Esophagus squamous epithelium (tissue), 5 donors: Measurements from ENCODE around the gene SDHB. TPM values are rescaled to one million over a fixed set of nuclear protein-coding genes. Genes with fewer than 3 reads are reported as not detected.

Source experiments
- DNase-seq: peaks from one replicate; lab custom pipeline; 2025; lab: John Stamatoyannopoulos, UW
- H3K27ac ChIP-seq, 4 donors: fragments of 200-600 bp; sonication (generic); one replicate each; pipeline ENCODE4 v1.5.1; 2016 to 2019; ENCODE audit warnings: mild to moderate bottlenecking in 1 of 4
- H3K27me3 ChIP-seq, 4 donors: fragments of 200-600 bp; sonication (generic); 1 replicate in 3 of 4; 2 replicates in 1 of 4; pipeline versions ENCODE4 v1.5.1 to v1.6.0; 2017 to 2021; ENCODE audit warnings: antibody characterized with exemption in 1 of 4
- H3K36me3 ChIP-seq, 3 donors: fragments of 200-600 bp; sonication (generic); one replicate each; pipeline ENCODE4 v1.5.1; 2016 to 2019
- H3K4me1 ChIP-seq, 3 donors: fragments of 200-600 bp; sonication (generic); one replicate each; pipeline ENCODE4 v1.5.1; 2017 to 2019
- H3K4me3 ChIP-seq, 4 donors: fragments of 200-600 bp; sonication (generic); 1 replicate in 3 of 4; 2 replicates in 1 of 4; pipeline ENCODE4 v1.5.1; 2016 to 2019; ENCODE audit warnings: mild to moderate bottlenecking in 2 of 4, moderate library complexity in 1 of 4
- H3K9me3 ChIP-seq, 3 donors: fragments of 200-600 bp; sonication (generic); one replicate each; pipeline ENCODE4 v1.5.1; 2016 to 2019
- CTCF ChIP-seq, 6 experiments: fragments of 450-650 bp in 4 of 6; fragments of 200-600 bp in 2 of 6; sonication (generic) in 2 of 6; IDR thresholded peaks; one replicate each; pipeline ENCODE4 v1.5.1; 2016 to 2019; ENCODE audit warnings: antibody characterized with exemption in 6 of 6, mild to moderate bottlenecking in 4 of 6, moderate library complexity in 4 of 6
- POLR2A ChIP-seq, 4 donors: fragments of 450-650 bp; IDR thresholded peaks; one replicate each; pipeline ENCODE4 v1.6.1; 2017; ENCODE audit warnings: antibody characterized with exemption in 4 of 4, mild to moderate bottlenecking in 4 of 4, moderate library complexity in 3 of 4
- WGBS, 2 donors: methylation state at CpG; one replicate each; pipeline ENCODE4 v1.1.5; 2018; 5-methylcytosine and 5-hydroxymethylcytosine counted together
- intact Hi-C: fragments of 100-400 bp; cut with DNase I; formaldehyde crosslinking; loops from one replicate; pipeline ENCODE4 v1.15.0; 2022
- total RNA-seq, 4 donors: library from RNA; depleted of rRNA; stranded (reverse); fragments of >200 nt; gene quantifications; one replicate each; pipeline ENCODE4 v1.1.0, GENCODE V29; 2016
- donor health status: DM: yes; HTN: yes; CAD: no.

The SDHB gene
- total RNA-seq, 4 donors from 2014 or later, result 78.4 to 137 (median 119) TPM

- Histone ChIP-seq H3K36me3 (peaks cover 36 to 81% (median 54%) of the 10 kb centered on the region in 3 donors), H3K4me1 (peaks cover 3 to 10% (median 5%) of the 10 kb centered on the region in 3 donors), H3K4me3 (no peak overlapping the region), H3K27ac (no peak overlapping the region), H3K9me3 (no peaks in the 10 kb centered on the region), H3K27me3 (no peaks in the 10 kb centered on the region)
- intact Hi-C loops, result no loop called here
- DNase-seq, result no peak
- TF ChIP-seq CTCF (IDR thresholded peaks at IDR 0.05) (no peak), POLR2A (IDR thresholded peaks at IDR 0.05) (no peak)
- 94 to 100% methylated on average over 1 to 2 of the region's 2 CpGs for WGBS, 2 donors
Measured at GRCh38 chr1:17020502-17020901, 33.3 kb downstream of the SDHB start.

- Histone ChIP-seq H3K9me3 (no peaks in the 10 kb centered on the region), H3K4me1 (peaks cover 3 to 10% (median 5%) of the 10 kb centered on the region in 3 donors), H3K27me3 (no peaks in the 10 kb centered on the region), H3K4me3 (no peak overlapping the region), H3K36me3 (peaks cover 28 to 64% (median 43%) of the 10 kb centered on the region in 3 donors), H3K27ac (no peak overlapping the region)
- DNase-seq, result no peak
- no peak for TF ChIP-seq CTCF (IDR thresholded peaks at IDR 0.05)
- TF ChIP-seq POLR2A (IDR thresholded peaks at IDR 0.05), result no peak
- intact Hi-C loops, result no loop called here
- 33 to 75% methylated on average over 1 of the region's 1 CpG for WGBS, 2 donors
Measured at GRCh38 chr1:17018849-17019248, 35.0 kb downstream of the SDHB start.

DNA sequence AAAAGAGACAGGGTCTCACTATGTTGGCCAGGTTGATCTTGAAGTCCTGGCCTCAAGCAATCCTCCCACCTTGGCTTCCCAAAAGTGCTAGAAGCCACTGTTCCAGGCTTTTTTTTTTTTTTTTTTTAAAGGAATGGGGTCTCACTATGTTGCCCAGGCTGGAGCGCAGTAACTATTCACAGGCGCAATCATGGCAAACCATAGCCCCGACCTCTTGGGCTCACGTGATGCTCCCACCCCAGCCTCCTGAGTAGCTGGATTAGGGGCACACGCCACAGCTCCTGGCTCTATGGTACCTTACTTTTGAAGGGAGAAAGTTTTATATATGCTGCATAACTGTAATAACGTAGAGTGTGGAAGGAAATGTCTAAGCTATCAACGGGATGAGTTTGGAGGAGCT lies 36.4 kb downstream of the SDHB start:
- Histone ChIP-seq H3K4me3 (no peak overlapping the region), H3K27me3 (peaks cover 0 to 9% (median 0%) of the 10 kb centered on the region in 4 donors), H3K36me3 (peaks cover 24 to 50% (median 30%) of the 10 kb centered on the region in 3 donors), H3K27ac (no peak overlapping the region), H3K4me1 (peaks cover 4 to 14% (median 7%) of the 10 kb centered on the region in 3 donors), H3K9me3 (no peaks in the 10 kb centered on the region)
- TF ChIP-seq CTCF (IDR thresholded peaks at IDR 0.05), result no peak
- TF ChIP-seq POLR2A (IDR thresholded peaks at IDR 0.05), result no peak
- 93 to 100% methylated on average over 7 of the region's 7 CpGs for WGBS, 2 donors
- intact Hi-C loops, result no loop called here
- no peak for DNase-seq

GRCh38 chr1:17016317-17016661 lies 37.5 kb downstream of the SDHB start:
- Histone ChIP-seq H3K27ac (no peak overlapping the region), H3K27me3 (peaks cover 0 to 10% (median 0%) of the 10 kb centered on the region in 4 donors), H3K4me3 (no peak overlapping the region), H3K9me3 (no peaks in the 10 kb centered on the region), H3K4me1 (peaks cover 10 to 21% (median 13%) of the 10 kb centered on the region in 3 donors), H3K36me3 (peaks cover 12 to 39% (median 19%) of the 10 kb centered on the region in 3 donors)
- TF ChIP-seq CTCF (IDR thresholded peaks at IDR 0.05) (no peak), POLR2A (IDR thresholded peaks at IDR 0.05) (no peak)
- intact Hi-C loops, result no loop called here
- 42 to 45% methylated on average over 5 of the region's 5 CpGs for WGBS, 2 donors
- no peak for DNase-seq

DNA sequence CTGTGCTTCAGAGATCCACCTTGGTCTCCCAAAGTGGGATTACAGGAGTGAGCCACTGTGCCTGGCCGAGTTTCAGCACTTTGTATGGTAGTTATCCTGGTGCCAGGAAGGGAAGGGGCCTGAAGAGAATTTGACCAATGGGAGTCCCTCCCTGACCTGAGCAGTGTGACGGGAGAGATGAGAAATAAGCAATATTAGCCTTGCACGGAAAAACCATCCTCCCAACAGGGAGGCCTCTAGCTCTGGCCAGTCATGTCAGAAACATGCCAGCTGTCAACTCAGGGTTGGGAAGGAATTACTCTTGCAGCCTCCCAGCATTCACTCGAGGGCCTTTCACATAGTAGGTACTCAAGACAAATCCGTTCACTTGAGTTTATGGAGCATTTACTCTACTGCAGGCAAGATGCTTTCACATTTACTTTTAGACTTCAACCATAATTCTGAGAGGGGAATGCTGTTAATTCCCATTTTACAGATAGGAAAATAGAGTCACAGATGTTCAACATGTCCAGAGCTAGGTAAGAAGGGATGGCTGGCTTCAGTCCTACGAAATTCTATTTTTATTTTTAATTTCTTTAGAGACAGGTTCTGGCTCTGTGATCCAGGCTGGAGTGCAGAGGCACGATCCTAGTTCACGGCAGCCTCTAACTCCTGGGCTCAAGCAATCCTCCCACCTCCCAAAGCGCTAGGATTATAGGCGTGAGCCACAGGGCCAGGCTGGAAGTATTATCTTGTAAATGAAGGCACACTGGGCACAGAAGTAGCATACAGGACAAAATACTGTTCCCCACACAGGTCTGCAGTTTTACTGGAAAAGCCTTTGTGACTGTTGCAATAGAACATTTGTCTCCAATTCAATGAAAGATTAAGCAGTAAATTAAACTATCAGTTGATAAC lies 38.9 kb downstream of the SDHB start:
- Histone ChIP-seq H3K4me3 (no peak overlapping the region), H3K36me3 (peaks cover 0 to 25% (median 5%) of the 10 kb centered on the region in 3 donors), H3K9me3 (no peaks in the 10 kb centered on the region), H3K27ac (no peak overlapping the region), H3K27me3 (peaks cover 0 to 10% (median 0%) of the 10 kb centered on the region in 4 donors), H3K4me1 (peaks cover 21 to 35% (median 26%) of the 10 kb centered on the region in 3 donors)
- TF ChIP-seq CTCF (IDR thresholded peaks at IDR 0.05) (no peak), POLR2A (IDR thresholded peaks at IDR 0.05) (no peak)
- 51 to 79% methylated on average over 7 to 9 of the region's 10 CpGs for WGBS, 2 donors
- intact Hi-C loops, result no loop called here
- DNase-seq, result no peak
